HEK293 (cell line): ENCODE results near the gene RAD54L.

Experiments
- CTCF ChIA-PET: fragments of 350-600 bp; formaldehyde crosslinking; extraction: SDS; loops from one replicate; lab custom pipeline; 2021; ENCODE audit warnings: antibody characterized with exemption; lab: Yijun Ruan, JAX
- POLR2A ChIA-PET: fragments of 300-600 bp; formaldehyde crosslinking; extraction: SDS; loops from one replicate; lab custom pipeline; 2020; ENCODE audit warnings: antibody characterized with exemption, inconsistent platforms; lab: Yijun Ruan, JAX
- H3K27ac ChIP-seq: fragments of 200-500 bp; sonication (Bioruptor generic); 2 replicates; pipeline ENCODE4 v1.5.1; 2014; ENCODE audit warnings: low read depth, low read length, control low read depth, inconsistent platforms; ENCODE audit errors: extremely low read depth
- H3K36me3 ChIP-seq, 2 experiments: fragments of 200-500 bp in 1 of 2; sonication (Bioruptor generic) in 1 of 2; 1 replicate in 1 of 2; 2 replicates in 1 of 2; pipeline ENCODE4 v1.5.1; 2014 to 2017; ENCODE audit warnings: inconsistent platforms in 2 of 2, low read length in 2 of 2; ENCODE audit not compliant: control insufficient read depth in 2 of 2, insufficient read depth in 1 of 2
- H3K4me1 ChIP-seq: fragments of 200-500 bp; sonication (Bioruptor generic); 2 replicates; pipeline ENCODE4 v1.5.1; 2014; ENCODE audit warnings: mild to moderate bottlenecking, low read length, inconsistent platforms; ENCODE audit not compliant: control insufficient read depth, insufficient read depth
- H3K4me3 ChIP-seq: 2 replicates; pipeline ENCODE4 v1.5.1; 2011; ENCODE audit warnings: low read depth, mild to moderate bottlenecking, control low read depth, low read length, moderate library complexity
- H3K9me3 ChIP-seq: fragments of 200-500 bp; sonication (Bioruptor generic); 2 replicates; pipeline ENCODE4 v1.5.1; 2014; ENCODE audit warnings: low read depth, low read length, inconsistent platforms; ENCODE audit not compliant: control insufficient read depth, insufficient read depth
- FEZF1 ChIP-seq: fragments of 450-650 bp; formaldehyde crosslinking; IDR thresholded peaks from 2 replicates; pipeline ENCODE4 v1.5.1; 2016; ENCODE audit warnings: missing biosample characterization, missing genetic modification characterization
- GLIS1 ChIP-seq: fragments of 450-650 bp; formaldehyde crosslinking; IDR thresholded peaks from 2 replicates; pipeline ENCODE4 v1.5.1; 2016; ENCODE audit warnings: missing biosample characterization, missing genetic modification characterization
- IKZF3 ChIP-seq: fragments of 450-650 bp; IDR thresholded peaks from 2 replicates; pipeline ENCODE4 v1.5.0; 2018; ENCODE audit warnings: missing biosample characterization, mild to moderate bottlenecking, missing genetic modification characterization, moderate library complexity
- KLF1 ChIP-seq: fragments of 450-650 bp; formaldehyde crosslinking; IDR thresholded peaks from 2 replicates; pipeline ENCODE4 v1.5.1; 2016; ENCODE audit warnings: missing biosample characterization, missing genetic modification characterization
- MZF1 ChIP-seq: fragments of 450-650 bp; formaldehyde crosslinking; IDR thresholded peaks from 2 replicates; pipeline ENCODE4 v1.5.1; 2017; ENCODE audit warnings: missing biosample characterization, missing genetic modification characterization, borderline replicate concordance
- PRDM1 ChIP-seq: fragments of 450-650 bp; formaldehyde crosslinking; IDR thresholded peaks from 2 replicates; pipeline ENCODE4; 2016; ENCODE audit warnings: missing biosample characterization, missing genetic modification characterization
- SP7 ChIP-seq: fragments of 450-650 bp; formaldehyde crosslinking; IDR thresholded peaks from 2 replicates; pipeline ENCODE4 v1.5.1; 2016; ENCODE audit warnings: missing biosample characterization, missing genetic modification characterization
- TRIM28 ChIP-seq: IDR thresholded peaks from 2 replicates; pipeline ENCODE4 v1.6.1; 2011; ENCODE audit warnings: low read length, control low read depth, borderline replicate concordance
- ZBTB17 ChIP-seq: fragments of 450-650 bp; formaldehyde crosslinking; IDR thresholded peaks from 2 replicates; pipeline ENCODE4 v1.5.1; 2016; ENCODE audit warnings: missing biosample characterization, missing genetic modification characterization
- ZNF146 ChIP-seq: fragments of 450-650 bp; formaldehyde crosslinking; IDR thresholded peaks from 2 replicates; pipeline ENCODE4 v1.5.1; 2016; ENCODE audit warnings: missing biosample characterization, missing genetic modification characterization
- ZNF155 ChIP-seq: fragments of 450-650 bp; formaldehyde crosslinking; IDR thresholded peaks from 2 replicates; pipeline ENCODE4 v1.5.1; 2016; ENCODE audit warnings: missing biosample characterization, missing genetic modification characterization
- ZNF2 ChIP-seq: fragments of 450-650 bp; formaldehyde crosslinking; IDR thresholded peaks from 2 replicates; pipeline ENCODE4 v1.5.1; 2016; ENCODE audit warnings: missing biosample characterization, missing genetic modification characterization
- ZNF221 ChIP-seq: fragments of 450-650 bp; formaldehyde crosslinking; IDR thresholded peaks from 2 replicates; pipeline ENCODE4 v1.5.1; 2017; ENCODE audit warnings: missing biosample characterization, missing genetic modification characterization, borderline replicate concordance
- ZNF274 ChIP-seq, 2 experiments: fragments of 200-500 bp in 1 of 2; fragments of 450-650 bp in 1 of 2; sonication (Bioruptor generic) in 1 of 2; formaldehyde crosslinking in 1 of 2; IDR thresholded peaks; 2 replicates each; pipeline versions ENCODE4 v1.5.1 to v1.6.1; 2014 to 2016; ENCODE audit warnings: borderline replicate concordance in 1 of 2, inconsistent platforms in 1 of 2, low read length in 1 of 2, missing biosample characterization in 1 of 2, missing genetic modification characterization in 1 of 2
- ZNF341 ChIP-seq: fragments of 450-650 bp; formaldehyde crosslinking; IDR thresholded peaks from 2 replicates; pipeline ENCODE4; 2016; ENCODE audit warnings: low read depth, missing biosample characterization, missing genetic modification characterization
- ZNF366 ChIP-seq: fragments of 450-650 bp; formaldehyde crosslinking; conservative IDR thresholded peaks from 2 replicates; pipeline ENCODE4 v1.5.1; 2016; ENCODE audit warnings: missing biosample characterization, missing genetic modification characterization
- ZNF558 ChIP-seq: fragments of 450-650 bp; formaldehyde crosslinking; IDR thresholded peaks from 2 replicates; pipeline ENCODE4 v1.5.1; 2016; ENCODE audit warnings: missing biosample characterization, missing genetic modification characterization
- ZNF600 ChIP-seq: fragments of 450-650 bp; formaldehyde crosslinking; IDR thresholded peaks from 2 replicates; pipeline ENCODE4 v1.5.1; 2016; ENCODE audit warnings: missing biosample characterization, missing genetic modification characterization
- ZNF664 ChIP-seq: fragments of 450-650 bp; formaldehyde crosslinking; IDR thresholded peaks from 2 replicates; pipeline ENCODE4 v1.5.1; 2016; ENCODE audit warnings: missing biosample characterization, missing genetic modification characterization
- ZNF776 ChIP-seq: fragments of 450-650 bp; formaldehyde crosslinking; IDR thresholded peaks from 2 replicates; pipeline ENCODE4 v1.5.0; 2017; ENCODE audit warnings: missing biosample characterization, missing genetic modification characterization, borderline replicate concordance
- TF ChIP-seq, protein P1 (sequence below): fragments of 450-650 bp; formaldehyde crosslinking; IDR thresholded peaks from 2 replicates; pipeline ENCODE4 v1.5.1; 2016; ENCODE audit warnings: missing biosample characterization, missing genetic modification characterization
- TF ChIP-seq, protein P2 (sequence below): fragments of 450-650 bp; formaldehyde crosslinking; IDR thresholded peaks from 2 replicates; pipeline ENCODE4 v1.5.1; 2017; ENCODE audit warnings: missing biosample characterization, missing genetic modification characterization
- TF ChIP-seq, protein P3 (sequence below): fragments of 450-650 bp; formaldehyde crosslinking; IDR thresholded peaks from 2 replicates; pipeline ENCODE4 v1.5.1; 2017; ENCODE audit warnings: missing biosample characterization, missing genetic modification characterization
- TF ChIP-seq, protein P4 (sequence below): fragments of 450-650 bp; formaldehyde crosslinking; IDR thresholded peaks from 2 replicates; pipeline ENCODE4 v1.5.1; 2016; ENCODE audit warnings: missing biosample characterization, missing genetic modification characterization

Gene RAD54L

DNA sequence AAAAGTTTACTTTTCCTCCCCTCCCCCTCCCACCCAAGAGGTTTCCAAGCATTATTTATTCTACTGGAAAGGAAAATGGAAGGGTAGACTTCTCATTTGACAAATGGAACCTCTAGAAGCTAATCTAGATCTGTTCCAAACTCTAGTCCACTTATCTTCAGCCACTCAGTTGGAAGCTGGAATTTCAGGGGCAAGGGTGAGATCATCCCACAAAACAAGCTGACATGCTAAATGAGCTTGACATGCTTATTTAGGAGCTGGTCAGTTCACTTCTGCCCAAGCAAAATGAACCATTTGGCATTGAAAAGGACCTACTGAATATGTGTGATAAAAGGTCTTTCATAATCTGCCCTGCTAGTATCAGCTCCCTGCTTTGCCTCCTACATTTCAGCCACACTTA is 50.8 kb downstream of the RAD54L start (continued):
- TF ChIP-seq, protein P1, sequence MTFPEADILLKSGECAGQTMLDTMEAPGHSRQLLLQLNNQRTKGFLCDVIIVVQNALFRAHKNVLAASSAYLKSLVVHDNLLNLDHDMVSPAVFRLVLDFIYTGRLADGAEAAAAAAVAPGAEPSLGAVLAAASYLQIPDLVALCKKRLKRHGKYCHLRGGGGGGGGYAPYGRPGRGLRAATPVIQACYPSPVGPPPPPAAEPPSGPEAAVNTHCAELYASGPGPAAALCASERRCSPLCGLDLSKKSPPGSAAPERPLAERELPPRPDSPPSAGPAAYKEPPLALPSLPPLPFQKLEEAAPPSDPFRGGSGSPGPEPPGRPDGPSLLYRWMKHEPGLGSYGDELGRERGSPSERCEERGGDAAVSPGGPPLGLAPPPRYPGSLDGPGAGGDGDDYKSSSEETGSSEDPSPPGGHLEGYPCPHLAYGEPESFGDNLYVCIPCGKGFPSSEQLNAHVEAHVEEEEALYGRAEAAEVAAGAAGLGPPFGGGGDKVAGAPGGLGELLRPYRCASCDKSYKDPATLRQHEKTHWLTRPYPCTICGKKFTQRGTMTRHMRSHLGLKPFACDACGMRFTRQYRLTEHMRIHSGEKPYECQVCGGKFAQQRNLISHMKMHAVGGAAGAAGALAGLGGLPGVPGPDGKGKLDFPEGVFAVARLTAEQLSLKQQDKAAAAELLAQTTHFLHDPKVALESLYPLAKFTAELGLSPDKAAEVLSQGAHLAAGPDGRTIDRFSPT = 0 out of 2 replicates have a peak, but pooled peaks have one; percentile 54
- TF ChIP-seq SP7 (tag by site-specific recombination) (0 out of 2 replicates have a peak, but pooled peaks have one; percentile 15), ZNF558 (tag by site-specific recombination) (no peak), TRIM28 (0 out of 2 replicates have a peak, but pooled peaks have one; percentile 28), ZNF664 (0 out of 2 replicates have a peak, but pooled peaks have one; percentile 35), KLF1 (tag by site-specific recombination) (no peak), FEZF1 (peak; percentile 27; the same call in 1 of the 2 replicates), ZNF146 (tag by site-specific recombination) (no peak), ZNF776 (no peak)
- TF ChIP-seq, protein P2, sequence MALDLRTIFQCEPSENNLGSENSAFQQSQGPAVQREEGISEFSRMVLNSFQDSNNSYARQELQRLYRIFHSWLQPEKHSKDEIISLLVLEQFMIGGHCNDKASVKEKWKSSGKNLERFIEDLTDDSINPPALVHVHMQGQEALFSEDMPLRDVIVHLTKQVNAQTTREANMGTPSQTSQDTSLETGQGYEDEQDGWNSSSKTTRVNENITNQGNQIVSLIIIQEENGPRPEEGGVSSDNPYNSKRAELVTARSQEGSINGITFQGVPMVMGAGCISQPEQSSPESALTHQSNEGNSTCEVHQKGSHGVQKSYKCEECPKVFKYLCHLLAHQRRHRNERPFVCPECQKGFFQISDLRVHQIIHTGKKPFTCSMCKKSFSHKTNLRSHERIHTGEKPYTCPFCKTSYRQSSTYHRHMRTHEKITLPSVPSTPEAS (tag by site-specific recombination) = no peak
- TF ChIP-seq, all 188 proteins: peak for 10

DNA sequence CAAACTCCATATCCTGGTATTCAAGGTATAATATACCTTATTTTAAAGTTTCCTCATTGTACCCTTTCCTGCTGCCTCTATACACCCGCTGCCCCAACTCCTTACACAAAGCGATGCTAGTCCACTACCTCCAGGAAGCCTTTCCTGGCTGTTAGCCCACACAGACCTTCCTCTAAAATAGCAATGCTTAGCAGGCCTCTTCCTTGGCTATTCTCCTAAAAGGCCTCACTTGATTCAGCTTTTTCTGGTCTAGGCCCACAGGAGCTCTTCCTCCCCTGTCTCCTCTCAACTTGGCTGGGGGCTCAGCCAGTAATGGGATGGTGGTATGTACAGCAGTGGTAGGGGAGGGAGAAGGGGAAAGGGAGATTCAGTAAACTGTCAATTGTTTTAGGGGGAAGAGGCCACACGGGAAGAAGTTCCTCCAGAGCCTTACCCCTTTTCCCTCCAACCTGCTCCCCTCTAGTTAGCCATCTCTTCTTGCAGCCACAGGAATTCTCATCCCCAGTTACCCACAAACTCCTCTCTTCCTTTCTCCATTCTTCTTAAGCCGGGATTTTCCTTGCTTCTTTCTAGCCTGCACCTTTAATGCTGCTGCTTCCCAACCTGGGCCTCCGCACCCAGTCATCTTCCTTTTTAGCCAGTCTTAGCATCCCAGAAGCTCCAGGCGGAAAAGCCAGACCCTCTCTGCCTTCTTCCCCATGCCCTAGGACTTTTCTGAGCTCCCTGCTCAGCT is 53.3 kb downstream of the RAD54L start:
- H3K27ac ChIP-seq = peak overlapping the region; percentile 99
- ChIA-PET POLR2A (interaction anchor here (0.6 to 2.9 kb wide), 5 partner anchors 15 to 226 kb away, joined by 3 to 10 read pairs (median 5); partner anchors contain the start of genes NSUN4 and RAD54L), CTCF (interaction anchor here (0.6 kb wide), 1 partner anchor 39 kb away, joined by 3 read pairs; the partner anchor contains the start of gene NSUN4)
- no peaks in the 10 kb centered on the region for H3K4me1 ChIP-seq
- H3K9me3 ChIP-seq = no peaks in the 10 kb centered on the region
- peaks cover 5 to 31% of the 10 kb centered on the region in 2 experiments for H3K36me3 ChIP-seq
- TF ChIP-seq ZNF600 (tag by site-specific recombination) (0 out of 2 replicates have a peak, but pooled peaks have one; percentile 15), ZNF341 (tag by site-specific recombination) (peak; percentile 61), ZNF366 (tag by site-specific recombination) (peak; percentile 50; the same call in 1 of the 2 replicates), ZNF274 (IDR thresholded peaks at IDR 0.05; ENCODE audit: low read length) (no peak), ZNF274 (tag by site-specific recombination; IDR thresholded peaks at IDR 0.05; ENCODE audit: borderline replicate concordance) (no peak), TRIM28 (no peak), ZNF221 (tag by site-specific recombination) (no peak), GLIS1 (tag by site-specific recombination) (peak; percentile 72), MZF1 (tag by site-specific recombination) (0 out of 2 replicates have a peak, but pooled peaks have one; percentile 12), ZNF2 (tag by site-specific recombination) (peak; percentile 92), IKZF3 (0 out of 2 replicates have a peak, but pooled peaks have one; percentile 8), ZNF155 (tag by site-specific recombination) (no peak), ZBTB17 (peak; percentile 93; the same call in 1 of the 2 replicates), PRDM1 (0 out of 2 replicates have a peak, but pooled peaks have one; percentile 19)
- TF ChIP-seq, protein P3, sequence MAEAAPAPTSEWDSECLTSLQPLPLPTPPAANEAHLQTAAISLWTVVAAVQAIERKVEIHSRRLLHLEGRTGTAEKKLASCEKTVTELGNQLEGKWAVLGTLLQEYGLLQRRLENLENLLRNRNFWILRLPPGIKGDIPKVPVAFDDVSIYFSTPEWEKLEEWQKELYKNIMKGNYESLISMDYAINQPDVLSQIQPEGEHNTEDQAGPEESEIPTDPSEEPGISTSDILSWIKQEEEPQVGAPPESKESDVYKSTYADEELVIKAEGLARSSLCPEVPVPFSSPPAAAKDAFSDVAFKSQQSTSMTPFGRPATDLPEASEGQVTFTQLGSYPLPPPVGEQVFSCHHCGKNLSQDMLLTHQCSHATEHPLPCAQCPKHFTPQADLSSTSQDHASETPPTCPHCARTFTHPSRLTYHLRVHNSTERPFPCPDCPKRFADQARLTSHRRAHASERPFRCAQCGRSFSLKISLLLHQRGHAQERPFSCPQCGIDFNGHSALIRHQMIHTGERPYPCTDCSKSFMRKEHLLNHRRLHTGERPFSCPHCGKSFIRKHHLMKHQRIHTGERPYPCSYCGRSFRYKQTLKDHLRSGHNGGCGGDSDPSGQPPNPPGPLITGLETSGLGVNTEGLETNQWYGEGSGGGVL = peak; percentile 60; the same call in 1 of the 2 replicates
- TF ChIP-seq, protein P4, sequence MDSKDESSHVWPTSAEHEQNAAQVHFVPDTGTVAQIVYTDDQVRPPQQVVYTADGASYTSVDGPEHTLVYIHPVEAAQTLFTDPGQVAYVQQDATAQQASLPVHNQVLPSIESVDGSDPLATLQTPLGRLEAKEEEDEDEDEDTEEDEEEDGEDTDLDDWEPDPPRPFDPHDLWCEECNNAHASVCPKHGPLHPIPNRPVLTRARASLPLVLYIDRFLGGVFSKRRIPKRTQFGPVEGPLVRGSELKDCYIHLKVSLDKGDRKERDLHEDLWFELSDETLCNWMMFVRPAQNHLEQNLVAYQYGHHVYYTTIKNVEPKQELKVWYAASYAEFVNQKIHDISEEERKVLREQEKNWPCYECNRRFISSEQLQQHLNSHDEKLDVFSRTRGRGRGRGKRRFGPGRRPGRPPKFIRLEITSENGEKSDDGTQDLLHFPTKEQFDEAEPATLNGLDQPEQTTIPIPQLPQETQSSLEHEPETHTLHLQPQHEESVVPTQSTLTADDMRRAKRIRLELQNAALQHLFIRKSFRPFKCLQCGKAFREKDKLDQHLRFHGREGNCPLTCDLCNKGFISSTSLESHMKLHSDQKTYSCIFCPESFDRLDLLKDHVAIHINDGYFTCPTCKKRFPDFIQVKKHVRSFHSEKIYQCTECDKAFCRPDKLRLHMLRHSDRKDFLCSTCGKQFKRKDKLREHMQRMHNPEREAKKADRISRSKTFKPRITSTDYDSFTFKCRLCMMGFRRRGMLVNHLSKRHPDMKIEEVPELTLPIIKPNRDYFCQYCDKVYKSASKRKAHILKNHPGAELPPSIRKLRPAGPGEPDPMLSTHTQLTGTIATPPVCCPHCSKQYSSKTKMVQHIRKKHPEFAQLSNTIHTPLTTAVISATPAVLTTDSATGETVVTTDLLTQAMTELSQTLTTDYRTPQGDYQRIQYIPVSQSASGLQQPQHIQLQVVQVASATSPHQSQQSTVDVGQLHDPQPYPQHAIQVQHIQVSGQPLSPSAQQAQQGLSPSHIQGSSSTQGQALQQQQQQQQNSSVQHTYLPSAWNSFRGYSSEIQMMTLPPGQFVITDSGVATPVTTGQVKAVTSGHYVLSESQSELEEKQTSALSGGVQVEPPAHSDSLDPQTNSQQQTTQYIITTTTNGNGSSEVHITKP = peak; percentile 88
- peak overlapping the region; percentile 88 for H3K4me3 ChIP-seq
